Ovary (tissue), 3 donors: ENCODE data around the gene SLC17A9.

Experiments used
- CTCF ChIP-seq, 3 donors: fragments of 450-650 bp in 2 of 3; fragments of 200-600 bp in 1 of 3; IDR thresholded peaks; one replicate each; pipeline versions ENCODE4 v1.5.1 to v1.8.0; 2016 to 2022; ENCODE audit warnings: antibody characterized with exemption in 3 of 3, mild to moderate bottlenecking in 1 of 3
- EP300 ChIP-seq: sonication (generic); formaldehyde crosslinking; IDR thresholded peaks from one replicate; pipeline ENCODE4 v1.6.1; 2017; ENCODE audit warnings: antibody characterized with exemption
- POLR2A ChIP-seq: fragments of 450-650 bp; IDR thresholded peaks from one replicate; pipeline ENCODE4 v1.6.1; 2017; ENCODE audit warnings: antibody characterized with exemption, mild to moderate bottlenecking, moderate library complexity
- donor health status: DM: no; HTN: no; CAD: no.

DNA sequence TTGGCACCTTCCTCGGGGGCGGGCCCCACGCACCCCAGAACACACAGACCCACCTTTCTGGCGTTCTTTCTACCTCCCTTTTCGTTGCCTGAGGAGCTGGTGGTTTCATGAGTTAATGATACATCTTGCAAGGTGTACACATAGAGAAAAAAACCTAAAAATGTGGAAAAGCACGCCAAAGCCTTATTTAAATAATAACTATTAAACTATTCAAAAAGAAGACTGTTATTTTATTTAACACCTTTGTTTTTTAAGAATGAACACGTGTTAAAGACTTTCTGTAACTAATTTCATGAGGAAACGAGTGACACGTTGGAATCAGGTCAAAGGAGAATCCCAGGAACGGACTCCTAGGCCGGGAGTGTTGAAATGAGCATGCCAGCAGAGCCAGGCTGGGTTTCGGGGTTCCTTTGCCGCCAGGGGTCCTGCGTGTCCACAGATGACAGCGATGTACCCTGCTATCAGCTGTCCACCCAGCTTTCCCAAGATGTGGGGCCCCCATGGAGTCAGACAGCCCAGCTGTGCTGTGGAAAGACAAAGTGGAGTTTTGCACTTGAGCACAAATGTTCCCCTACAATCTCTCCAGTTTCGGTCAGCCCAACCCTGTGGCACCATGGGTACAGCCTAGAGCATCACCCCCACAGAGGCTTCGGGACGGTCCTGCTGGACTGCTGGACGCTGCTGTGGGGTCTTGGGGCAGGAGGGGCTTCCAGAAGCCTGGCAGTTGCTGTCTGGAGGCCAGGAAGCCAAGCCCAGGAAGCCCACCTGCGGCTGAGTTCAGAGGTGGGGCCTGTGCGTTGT, 16.1 kb downstream of the SLC17A9 start:
- no peak for TF ChIP-seq CTCF (IDR thresholded peaks at IDR 0.05)
- no peak for TF ChIP-seq POLR2A
- TF ChIP-seq EP300: no peak
